Gastroesophageal sphincter (tissue), 2 donors: ENCODE measurements around the gene MBNL1.

Experiments used
- EP300 ChIP-seq: sonication (generic); formaldehyde crosslinking; IDR thresholded peaks from one replicate; pipeline ENCODE4 v1.6.1; 2017; ENCODE audit warnings: antibody characterized with exemption, mild to moderate bottlenecking
- POLR2AphosphoS5 ChIP-seq: sonication (generic); formaldehyde crosslinking; IDR thresholded peaks from one replicate; pipeline ENCODE4 v1.6.1; 2017; ENCODE audit warnings: antibody characterized with exemption

GRCh38 chr3:152386208-152386607 lies 117.5 kb downstream of the MBNL1 start:
- TF ChIP-seq POLR2AphosphoS5 (no peak), EP300 (no peak)
